ENCODE measurements around the gene AP4S1. TPM values are rescaled to one million over a fixed set of nuclear protein-coding genes. Genes with fewer than 3 reads are reported as not detected.
"Not testable (repeated sequence)": the region's sequence is repeated elsewhere in the genome, so short reads cannot be mapped to it uniquely, and the experiment has no call there.

The AP4S1 gene
- total RNA-seq, 1 donor from 2014 or later, result 6.4 TPM

GRCh38 chr14:31036552-31036951, 11.1 kb downstream of the AP4S1 start:
- intact Hi-C loops (cut with micrococcal nuclease), result no loop called here
- ATAC-seq, result no peak
- DNase-seq, result no peak

- ATAC-seq (no peak), DNase-seq (no peak)
- intact Hi-C loops (cut with micrococcal nuclease), result no loop called here
Measured at GRCh38 chr14:31037709-31038221, 12.3 kb downstream of the AP4S1 start.

- intact Hi-C loops (cut with micrococcal nuclease), result no loop called here
- DNase-seq, result no peak
- peak; percentile 28 for ATAC-seq
Measured at GRCh38 chr14:31038521-31039166, 13.2 kb downstream of the AP4S1 start.

- intact Hi-C loops (cut with micrococcal nuclease), result no loop called here
- DNase-seq, result no peak
Measured at GRCh38 chr14:31042300-31042699, 16.9 kb downstream of the AP4S1 start.

GRCh38 chr14:31042893-31043292, 17.4 kb downstream of the AP4S1 start:
- DNase-seq; intact Hi-C loops (cut with micrococcal nuclease); ATAC-seq: not testable (repeated sequence)

More at GRCh38 chr14:31042300-31042699, 16.9 kb downstream of the AP4S1 start:
- no peak for ATAC-seq

- no peak for DNase-seq
- intact Hi-C loops (cut with micrococcal nuclease), result no loop called here
- no peak for ATAC-seq
Measured at GRCh38 chr14:31043379-31043778, 17.9 kb downstream of the AP4S1 start.

GRCh38 chr14:31045501-31046080, 20.1 kb downstream of the AP4S1 start:
- intact Hi-C loops (cut with micrococcal nuclease), result no loop called here
- no peak for ATAC-seq
- DNase-seq, result no peak

GRCh38 chr14:31047503-31047902, 22.1 kb downstream of the AP4S1 start:
- intact Hi-C loops (cut with micrococcal nuclease), result no loop called here
- no peak for DNase-seq
- ATAC-seq, result no peak

- ATAC-seq (no peak), DNase-seq (no peak)
- intact Hi-C loops (cut with micrococcal nuclease), result no loop called here
Measured at GRCh38 chr14:31051023-31051422, 25.6 kb downstream of the AP4S1 start.

- intact Hi-C loops (cut with micrococcal nuclease), result no loop called here
- DNase-seq, result no peak
- no peak for ATAC-seq
Measured at GRCh38 chr14:31051511-31051910, 26.1 kb downstream of the AP4S1 start.

- DNase-seq (peak; percentile 86), ATAC-seq (peak; percentile 84)
Measured at GRCh38 chr14:31052905-31053586, 27.6 kb downstream of the AP4S1 start.

GRCh38 chr14:31057035-31057434, 31.6 kb downstream of the AP4S1 start:
- DNase-seq (no peak), ATAC-seq (no peak)
- intact Hi-C loops (cut with micrococcal nuclease), result no loop called here

More at GRCh38 chr14:31052905-31053586, 27.6 kb downstream of the AP4S1 start:
- intact Hi-C loops (cut with micrococcal nuclease), result not testable (repeated sequence)

GRCh38 chr14:31057701-31058364, 32.4 kb downstream of the AP4S1 start:
- ATAC-seq (no peak), DNase-seq (no peak)
- intact Hi-C loops (cut with micrococcal nuclease), result no loop called here

- DNase-seq (peak; percentile 64), ATAC-seq (peak; percentile 95)
- intact Hi-C loops (cut with micrococcal nuclease), result no loop called here
Measured at GRCh38 chr14:31059152-31059924, 33.9 kb downstream of the AP4S1 start.

- DNase-seq (no peak), ATAC-seq (no peak)
- intact Hi-C loops (cut with micrococcal nuclease), result no loop called here
Measured at GRCh38 chr14:31060253-31060875, 34.9 kb downstream of the AP4S1 start.

- DNase-seq; intact Hi-C loops (cut with micrococcal nuclease); ATAC-seq: not testable (repeated sequence)
Measured at GRCh38 chr14:31062908-31063307, 37.5 kb downstream of the AP4S1 start.

- ATAC-seq, result peak; percentile 24
Measured at GRCh38 chr14:31068235-31068634, 42.8 kb downstream of the AP4S1 start.

GRCh38 chr14:31069343-31069742, 43.9 kb downstream of the AP4S1 start:
- intact Hi-C loops (cut with micrococcal nuclease), result no loop called here
- DNase-seq (no peak), ATAC-seq (no peak)

More at GRCh38 chr14:31068235-31068634, 42.8 kb downstream of the AP4S1 start:
- DNase-seq, result no peak
- intact Hi-C loops (cut with micrococcal nuclease), result no loop called here
